NOMO-1 treated with dmso at 0.1 percent for 144 hours (cell line): Measurements from ENCODE around the gene ETV6.

Experiments used
- DNase-seq: peaks from one replicate; lab custom pipeline; 2025; ENCODE audit not compliant: unreplicated experiment; lab: John Stamatoyannopoulos, UW

Gene ETV6

GRCh38 chr12:11771895-11772502, 122.5 kb downstream of the ETV6 start:
- no peak for DNase-seq

DNA sequence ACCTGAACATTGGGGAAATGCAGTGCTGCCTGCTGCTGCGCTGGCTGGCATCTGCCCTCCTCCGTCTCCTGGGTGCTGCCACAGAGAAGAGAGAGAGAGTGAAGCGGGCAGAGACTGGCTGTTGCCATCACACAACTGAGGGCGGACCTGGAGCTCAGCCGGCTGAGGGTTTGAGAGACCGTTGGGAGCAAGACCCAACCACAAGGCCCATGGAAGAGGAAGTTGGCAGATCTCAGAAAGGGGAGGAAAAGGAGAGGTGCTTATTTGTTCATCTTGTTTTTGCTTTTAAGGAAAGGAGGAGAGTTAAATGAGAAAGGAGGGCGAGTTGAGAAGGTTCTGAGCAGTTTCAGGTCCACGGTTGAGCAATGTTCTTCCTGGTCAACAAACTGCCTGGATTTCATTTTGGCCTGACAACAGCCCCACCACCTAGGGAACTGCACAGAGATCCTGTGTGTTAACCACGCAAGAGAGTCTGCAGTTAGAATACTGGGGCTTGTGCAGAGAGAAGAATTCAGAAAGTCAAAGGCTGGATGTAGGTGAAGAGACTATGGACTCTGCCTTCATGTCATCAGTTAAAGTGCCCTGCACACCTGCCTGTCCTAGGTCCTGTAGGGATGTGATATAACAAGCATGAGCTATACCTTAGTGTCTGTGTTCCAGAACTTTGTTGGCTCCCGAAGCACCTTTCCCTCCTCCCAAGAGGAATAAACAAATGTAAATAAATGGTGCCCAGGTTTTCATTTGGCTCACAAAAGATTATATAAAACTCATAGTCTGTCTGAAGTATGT, 124.6 kb downstream of the ETV6 start:
- peak; percentile 94 for DNase-seq

DNA sequence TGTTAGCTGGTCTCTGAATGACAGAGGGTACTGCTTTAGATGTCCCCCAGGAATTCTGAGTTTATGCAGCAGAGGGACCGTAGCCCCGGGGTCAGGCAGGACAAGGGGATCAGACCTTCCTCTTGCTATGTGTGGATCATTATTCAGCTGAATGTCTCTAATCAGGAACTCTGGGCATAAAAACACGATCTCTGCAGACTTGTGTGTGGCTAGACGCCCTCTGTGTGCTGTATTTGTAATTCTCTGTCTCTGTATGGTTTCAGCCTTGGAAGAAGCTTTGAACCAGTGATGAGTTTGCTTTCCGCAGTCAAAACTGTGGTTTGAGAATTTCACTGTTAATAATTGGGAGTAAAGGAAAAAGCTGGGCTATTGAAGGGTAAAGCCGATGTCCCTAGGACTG, 125.3 kb downstream of the ETV6 start:
- no peak for DNase-seq

- no peak for DNase-seq
Observed at GRCh38 chr12:11776316-11776715, 126.8 kb downstream of the ETV6 start.

GRCh38 chr12:11777451-11777850, 128.0 kb downstream of the ETV6 start:
- no peak for DNase-seq

DNA sequence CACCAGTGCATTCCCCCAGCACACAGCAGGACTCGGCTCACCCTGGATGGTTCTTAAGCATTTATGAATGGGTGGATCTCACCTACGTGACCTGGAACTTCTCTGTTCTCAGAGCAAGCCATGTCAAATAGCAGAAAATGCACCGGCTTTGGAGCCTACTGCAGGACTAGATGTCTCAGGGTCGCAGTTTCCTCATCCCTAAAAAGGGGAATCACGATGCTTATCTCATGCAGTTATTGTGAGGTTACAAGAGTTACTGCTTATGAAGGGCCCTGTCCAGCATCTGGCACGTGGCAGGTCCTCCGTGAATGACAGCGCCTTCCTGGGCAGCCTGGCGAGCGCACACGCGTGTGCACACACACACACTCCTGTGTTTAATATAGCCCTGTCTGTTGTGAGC, 128.5 kb downstream of the ETV6 start:
- DNase-seq: no peak

DNA sequence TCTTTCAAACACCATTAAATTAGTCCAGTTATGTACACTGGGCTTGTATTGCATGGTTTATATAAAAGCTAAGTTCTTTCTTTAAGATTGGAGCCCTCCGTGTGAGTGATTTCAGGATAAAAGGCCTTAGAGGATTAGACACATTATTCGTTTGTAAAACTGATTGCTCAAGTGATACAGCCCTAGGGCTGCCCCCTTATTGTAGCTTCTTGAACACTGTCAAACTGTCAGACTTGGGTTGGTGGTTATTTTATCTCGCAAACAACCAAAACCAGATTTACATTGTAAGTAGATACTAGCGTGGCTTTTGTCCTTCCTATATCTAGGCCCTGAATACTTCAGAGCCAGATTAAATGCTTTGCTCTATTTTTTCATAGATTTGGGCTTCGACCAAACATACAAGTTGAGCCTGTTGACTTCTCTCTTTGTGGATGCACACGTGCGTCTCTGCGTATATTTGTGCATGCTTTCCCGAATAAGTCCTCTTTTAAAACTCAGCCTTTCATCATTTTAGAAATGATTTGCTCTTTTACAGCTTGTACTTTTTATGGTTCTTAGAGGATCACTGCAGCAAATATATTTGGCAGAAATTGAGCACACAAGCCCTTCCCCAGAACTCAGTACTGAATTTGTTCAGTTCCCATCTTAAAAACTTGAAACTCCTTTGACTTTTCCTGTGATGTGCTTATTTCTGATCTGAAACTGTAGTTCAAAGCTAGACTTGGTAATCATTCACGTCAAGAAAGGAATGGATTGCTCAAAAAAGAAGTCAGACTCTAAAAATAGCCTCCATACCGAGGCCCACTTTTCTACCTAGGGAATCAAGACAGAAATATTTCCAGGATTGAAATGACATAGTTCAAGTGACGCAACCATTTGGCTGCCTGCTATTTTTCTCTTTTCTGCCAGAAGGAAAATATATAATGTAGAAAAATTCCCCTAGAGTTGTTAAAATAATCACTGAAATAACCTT, 129.5 kb downstream of the ETV6 start:
- no peak for DNase-seq

- DNase-seq: no peak
Observed at GRCh38 chr12:11780521-11781101, 131.1 kb downstream of the ETV6 start.

GRCh38 chr12:11782914-11783420, 133.5 kb downstream of the ETV6 start:
- no peak for DNase-seq

DNA sequence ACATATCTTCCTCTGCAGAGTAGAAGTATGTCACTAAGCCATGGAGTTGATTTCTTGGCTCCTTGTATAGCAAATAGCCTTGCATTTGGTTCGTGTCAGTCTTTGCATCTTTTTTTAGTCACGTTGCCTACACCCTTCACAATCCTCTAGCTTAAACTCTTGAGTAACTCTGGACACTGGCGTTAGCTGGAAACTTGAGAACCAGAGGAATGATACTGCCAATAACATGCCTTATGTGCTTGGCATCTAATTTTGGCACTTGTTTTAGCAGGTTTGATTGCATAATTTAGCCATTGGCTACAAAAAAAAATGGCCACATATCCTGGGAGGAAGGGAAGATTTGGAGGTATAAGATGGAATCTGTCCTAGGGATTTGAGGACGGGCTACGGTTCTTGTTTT, 136.2 kb downstream of the ETV6 start:
- DNase-seq: no peak

DNA sequence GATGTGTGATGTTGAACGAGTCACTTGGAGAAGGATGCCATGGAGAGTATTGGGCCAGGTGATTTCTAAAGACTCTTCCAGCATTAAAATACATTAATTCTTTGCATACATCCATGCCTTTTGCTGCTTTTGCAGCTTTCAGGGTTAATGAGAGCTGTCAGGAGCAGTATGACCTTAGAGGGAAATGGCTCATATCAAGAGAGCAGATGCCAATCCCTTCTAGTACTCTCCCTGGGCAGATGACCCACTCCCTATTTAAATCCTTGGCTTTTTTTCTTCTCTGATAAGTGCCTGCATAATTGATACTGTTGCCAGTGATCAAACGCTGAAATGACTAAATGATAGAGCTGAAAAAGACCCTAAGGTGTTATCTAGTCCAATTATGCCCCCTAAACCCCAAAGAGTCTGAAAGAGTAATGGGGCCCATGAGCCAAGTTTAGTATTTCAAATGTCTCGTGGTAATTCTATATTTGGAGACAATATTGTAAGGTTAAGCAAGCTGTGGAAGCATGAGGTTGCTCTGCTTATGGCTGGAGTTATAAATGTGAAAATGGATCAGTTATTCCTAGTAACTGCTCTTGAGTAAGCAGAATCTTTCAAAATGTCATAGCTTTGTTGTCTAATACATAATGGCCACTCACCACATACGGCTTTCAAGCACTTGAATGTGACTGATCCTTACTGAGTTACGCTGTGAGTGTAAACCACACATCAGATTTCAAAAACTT, 137.3 kb downstream of the ETV6 start:
- no peak for DNase-seq

DNA sequence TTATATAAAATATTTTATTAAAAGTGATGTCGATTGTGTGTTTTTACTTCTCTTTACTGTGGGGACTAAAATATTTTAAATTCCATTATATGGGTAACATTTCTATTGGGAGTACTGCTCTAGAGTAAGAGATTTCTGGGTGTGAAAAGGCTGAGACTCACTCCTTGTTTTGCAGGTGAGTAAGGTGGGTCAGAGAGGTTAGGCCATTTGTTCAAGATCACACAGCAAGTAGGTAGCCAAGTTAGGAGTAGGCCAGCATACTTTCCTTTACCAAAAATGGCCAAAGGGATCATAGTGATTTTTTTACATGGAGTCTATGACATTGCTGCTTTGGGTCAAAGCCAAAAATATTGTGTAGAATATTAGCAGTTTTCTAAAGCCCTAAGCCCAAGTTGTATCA, 138.0 kb downstream of the ETV6 start:
- no peak for DNase-seq

- DNase-seq: no peak
Observed at GRCh38 chr12:11787933-11788849, 138.7 kb downstream of the ETV6 start.

- no peak for DNase-seq
Observed at GRCh38 chr12:11793921-11794710, 144.6 kb downstream of the ETV6 start.

DNA sequence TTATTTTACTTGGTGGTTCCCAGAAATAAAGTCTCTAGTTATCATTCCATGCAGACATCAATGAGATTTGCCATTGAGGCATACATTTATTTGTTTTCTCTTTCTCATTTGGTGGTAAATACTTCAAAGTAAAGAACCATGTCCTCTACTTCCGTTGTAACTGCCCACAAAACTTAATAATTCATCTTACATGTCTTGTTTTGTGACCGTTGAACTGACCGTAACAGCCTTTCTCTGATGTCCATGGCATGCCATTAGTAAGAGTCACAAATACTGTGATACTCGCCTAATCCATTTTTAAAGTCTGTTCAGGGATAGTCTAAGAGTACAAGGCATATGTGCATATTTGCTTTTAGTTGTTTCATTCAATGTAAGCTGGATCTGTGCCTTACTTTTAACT, 145.3 kb downstream of the ETV6 start:
- no peak for DNase-seq

GRCh38 chr12:11795192-11795912, 145.9 kb downstream of the ETV6 start:
- no peak for DNase-seq

GRCh38 chr12:11795913-11796459, 146.5 kb downstream of the ETV6 start:
- DNase-seq: no peak
